K562 (cell line): ENCODE results near the gene SLC5A5. TPM values are rescaled to one million over a fixed set of nuclear protein-coding genes. Genes with fewer than 3 reads are reported as not detected.
A peak's percentile ranks its signal among the peaks of the same experiment; 100 is the strongest.

Source experiments
- ARID4B ChIP-seq: sonication (generic); formaldehyde crosslinking; IDR thresholded peaks from 2 replicates; pipeline ENCODE4 v1.8.0; 2022; ENCODE audit warnings: mild to moderate bottlenecking, missing genetic modification reagents
- ATF7 ChIP-seq: fragments of 450-650 bp; IDR thresholded peaks from 2 replicates; pipeline ENCODE4 v1.7.1; 2014; ENCODE audit warnings: mild to moderate bottlenecking, moderate library complexity
- CLOCK ChIP-seq: fragments of 250-450 bp; sonication (Bioruptor Pico); IDR thresholded peaks from 2 replicates; pipeline ENCODE4 v1.4.0; 2020; ENCODE audit warnings: mild to moderate bottlenecking, moderate library complexity, borderline replicate concordance
- CTCF ChIP-seq, 3 experiments: IDR thresholded peaks in 2 of 3; conservative IDR thresholded peaks in 1 of 3; 2 replicates each; pipeline ENCODE4 v1.5.1; 2011 to 2012; ENCODE audit warnings: low read length in 3 of 3, mild to moderate bottlenecking in 3 of 3, control low read depth in 2 of 3, improper control_type of control experiment in 1 of 3, inconsistent platforms in 1 of 3, low read depth in 1 of 3, mixed read lengths in 1 of 3, moderate library complexity in 1 of 3; ENCODE audit not compliant: insufficient read depth in 2 of 3
- E2F8 ChIP-seq: fragments of 450-650 bp; IDR thresholded peaks from 2 replicates; pipeline ENCODE4 v1.7.1; 2018; ENCODE audit warnings: mild to moderate bottlenecking, low read depth; ENCODE audit not compliant: partially characterized antibody
- EHMT2 ChIP-seq: fragments of 450-650 bp; IDR thresholded peaks from 2 replicates; pipeline ENCODE4 v1.6.1; 2018; ENCODE audit warnings: antibody characterized with exemption
- FOXP1 ChIP-seq: sonication (generic); formaldehyde crosslinking; IDR thresholded peaks from 2 replicates; pipeline ENCODE4 v1.8.0; 2022; ENCODE audit warnings: mild to moderate bottlenecking, missing genetic modification reagents
- HMG20B ChIP-seq: fragments of 250-450 bp; sonication (Bioruptor Pico); IDR thresholded peaks from 2 replicates; pipeline ENCODE4 v1.5.0; 2021; ENCODE audit warnings: mild to moderate bottlenecking
- L3MBTL2 ChIP-seq: fragments of 450-650 bp; IDR thresholded peaks from 2 replicates; pipeline ENCODE4 v1.6.1; 2016; ENCODE audit warnings: mild to moderate bottlenecking, moderate library complexity
- RCOR1 ChIP-seq, 2 experiments: IDR thresholded peaks; 2 replicates each; pipeline ENCODE4 v1.6.1; 2012; ENCODE audit warnings: low read depth in 2 of 2, low read length in 2 of 2, borderline replicate concordance in 1 of 2, improper control_type of control experiment in 1 of 2
- ZNF263 ChIP-seq: sonication (generic); formaldehyde crosslinking; IDR thresholded peaks from 2 replicates; pipeline ENCODE4 v1.8.0; 2022; ENCODE audit warnings: mild to moderate bottlenecking, missing genetic modification reagents, borderline replicate concordance
- ZNF316 ChIP-seq: fragments of 450-650 bp; IDR thresholded peaks from 2 replicates; pipeline ENCODE4 v1.6.1; 2016
- ZNF444 ChIP-seq: fragments of 250-450 bp; sonication (Bioruptor Pico); IDR thresholded peaks from 2 replicates; pipeline ENCODE4 v1.4.0; 2020; ENCODE audit warnings: mild to moderate bottlenecking, moderate library complexity
- ZNF644 ChIP-seq: fragments of 200-800 bp; sonication (Bioruptor generic); IDR thresholded peaks from 2 replicates; pipeline ENCODE4 v1.6.1; 2016; ENCODE audit warnings: low read depth, missing genetic modification characterization, missing compliant biosample characterization
- ZNF778 ChIP-seq: fragments of 450-650 bp; formaldehyde crosslinking; IDR thresholded peaks from 2 replicates; pipeline ENCODE4 v1.4.0; 2020; ENCODE audit warnings: mild to moderate bottlenecking, moderate library complexity
- polyA plus RNA-seq, 8 experiments: library from polyadenylated mRNA; depleted of rRNA in 4 of 8; stranded (reverse) in 5 of 8; unstranded in 3 of 8; fragments of >200 nt; fragmentation: Nextera tagmentation in 2 of 8; fragmentation: Illumina TruSeq in 1 of 8; extraction: Ambion mirVana in 2 of 8; extraction: Trizol in 1 of 8; gene quantifications; 2 replicates each; pipeline versions ENCODE4 v1.2.1 to v1.2.3, GENCODE V29; 2011 to 2014; ENCODE audit warnings: inconsistent platforms in 1 of 8, missing spikeins in 1 of 8
- total RNA-seq, 7 experiments: library from RNA; depleted of rRNA in 6 of 7; stranded (reverse); fragments of >200 nt in 6 of 7; fragmentation: Illumina TruSeq in 2 of 7; extraction: Trizol in 2 of 7; gene quantifications; 2 replicates each; pipeline versions ENCODE4 v1.2.1 to v1.2.3, GENCODE V29; 2011 to 2021; ENCODE audit warnings: low replicate concordance in 1 of 7

SLC5A5 gene
- total and polyA plus RNA-seq, 9 of the 15 experiments (the other 6 are each of a cell fraction or from before 2014, with no cell fraction given): 0.10 to 0.73 (median 0.23) TPM

- TF ChIP-seq ARID4B (CRISPR knock-in tag) (no peak), CTCF (IDR thresholded peaks at IDR 0.05 in 2 of 3, conservative IDR thresholded peaks at IDR 0.05 in 1 of 3; ENCODE audit: insufficient read depth in 2 of 3, low read depth in 1 of 3, low read length in 3 of 3) (peak; percentile 95 to 97 (median 97)), ATF7 (no peak; the same call in 1 of the 2 replicates), FOXP1 (CRISPR knock-in tag) (no peak), ZNF644 (no peak), RCOR1 (IDR thresholded peaks at IDR 0.05; ENCODE audit: borderline replicate concordance in 1 of 2, low read depth in 2 of 2, low read length in 2 of 2) (peak in 1 of 2 experiments; percentile 74; a peak in 2 of 4 replicates), L3MBTL2 (0 out of 2 replicates have a peak, but pooled peaks have one; percentile 20), EHMT2 (no peak), ZNF444 (CRISPR knock-in tag) (no peak), ZNF316 (no peak), E2F8 (no peak), HMG20B (CRISPR knock-in tag) (no peak), CLOCK (CRISPR knock-in tag) (no peak), ZNF263 (peak; percentile 60; the same call in 1 of the 2 replicates), ZNF778 (CRISPR knock-in tag) (no peak)
These were observed 16.2 kb upstream of the SLC5A5 start (continued) for GRCh38 chr19:17855280-17856152.
